Measurements from ENCODE around the gene NOD2. TPM values are rescaled to one million over a fixed set of nuclear protein-coding genes. Genes with fewer than 3 reads are reported as not detected.
A peak's percentile ranks its signal among the peaks of the same experiment; 100 is the strongest.

The NOD2 gene
- total RNA-seq, 1 experiment from 2014 or later, result 0.11 TPM

DNA sequence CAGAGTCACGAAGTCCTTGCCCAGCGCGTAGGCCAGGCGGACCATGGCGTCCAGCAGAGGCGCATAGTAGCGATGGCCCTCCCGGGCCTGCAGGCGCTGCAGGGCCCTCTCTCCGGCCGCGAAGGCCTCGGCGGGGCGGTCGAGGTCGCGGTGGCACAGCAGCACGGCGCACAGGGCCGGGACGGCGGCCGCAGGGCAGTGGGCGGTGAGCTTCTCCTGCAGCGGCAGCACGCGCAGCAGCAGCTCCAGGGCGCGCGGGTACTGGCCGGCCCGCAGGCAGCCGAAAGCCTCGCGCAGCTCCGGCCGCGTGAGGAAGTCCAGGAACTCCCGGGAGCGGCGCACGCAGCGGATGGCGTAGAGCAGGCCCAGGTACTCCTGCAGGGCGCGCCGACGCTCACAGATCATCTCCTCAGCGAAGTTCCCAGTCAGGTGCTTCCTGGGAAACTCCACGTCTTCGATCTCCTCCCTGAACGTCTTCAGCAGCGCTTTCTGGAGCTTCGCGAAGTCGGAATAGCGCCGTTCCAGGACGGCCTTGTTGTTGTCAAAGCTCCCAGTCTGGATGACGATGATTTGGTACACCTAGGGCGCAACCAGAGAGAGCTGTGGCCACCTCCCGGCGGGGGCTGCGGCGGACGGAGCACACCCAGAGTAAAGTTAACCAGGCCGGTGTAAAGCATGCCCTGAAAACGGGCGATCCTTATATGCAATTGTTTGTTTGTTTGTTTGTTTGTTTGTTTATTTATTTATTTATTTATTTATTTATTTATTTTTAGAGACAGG lies 19.7 kb upstream of the NOD2 start:
- DNase-seq (ENCODE audit: low spot score) (peak; percentile 22), ATAC-seq (no peak)
- TF ChIP-seq CREM (CRISPR knock-in tag; IDR thresholded peaks at IDR 0.05) (no peak), ZNF423 (CRISPR knock-in tag; IDR thresholded peaks at IDR 0.05) (no peak), ZNF263 (CRISPR knock-in tag; IDR thresholded peaks at IDR 0.05; ENCODE audit: low read depth) (no peak), ZNF219 (CRISPR knock-in tag; IDR thresholded peaks at IDR 0.05; ENCODE audit: borderline replicate concordance) (no peak), TP53 (CRISPR knock-in tag; IDR thresholded peaks at IDR 0.05) (no peak), ZNF671 (CRISPR knock-in tag; IDR thresholded peaks at IDR 0.05) (no peak)
- TF ChIP-seq, protein P1, sequence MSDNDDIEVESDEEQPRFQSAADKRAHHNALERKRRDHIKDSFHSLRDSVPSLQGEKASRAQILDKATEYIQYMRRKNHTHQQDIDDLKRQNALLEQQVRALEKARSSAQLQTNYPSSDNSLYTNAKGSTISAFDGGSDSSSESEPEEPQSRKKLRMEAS (CRISPR knock-in tag; IDR thresholded peaks at IDR 0.05), result no peak
- TF ChIP-seq, protein P2, sequence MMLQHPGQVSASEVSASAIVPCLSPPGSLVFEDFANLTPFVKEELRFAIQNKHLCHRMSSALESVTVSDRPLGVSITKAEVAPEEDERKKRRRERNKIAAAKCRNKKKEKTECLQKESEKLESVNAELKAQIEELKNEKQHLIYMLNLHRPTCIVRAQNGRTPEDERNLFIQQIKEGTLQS (CRISPR knock-in tag; conservative IDR thresholded peaks at IDR 0.05), result no peak
- TF ChIP-seq, protein P3, sequence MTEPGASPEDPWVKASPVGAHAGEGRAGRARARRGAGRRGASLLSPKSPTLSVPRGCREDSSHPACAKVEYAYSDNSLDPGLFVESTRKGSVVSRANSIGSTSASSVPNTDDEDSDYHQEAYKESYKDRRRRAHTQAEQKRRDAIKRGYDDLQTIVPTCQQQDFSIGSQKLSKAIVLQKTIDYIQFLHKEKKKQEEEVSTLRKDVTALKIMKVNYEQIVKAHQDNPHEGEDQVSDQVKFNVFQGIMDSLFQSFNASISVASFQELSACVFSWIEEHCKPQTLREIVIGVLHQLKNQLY (CRISPR knock-in tag; IDR thresholded peaks at IDR 0.05), result no peak
- TF ChIP-seq, protein P4, sequence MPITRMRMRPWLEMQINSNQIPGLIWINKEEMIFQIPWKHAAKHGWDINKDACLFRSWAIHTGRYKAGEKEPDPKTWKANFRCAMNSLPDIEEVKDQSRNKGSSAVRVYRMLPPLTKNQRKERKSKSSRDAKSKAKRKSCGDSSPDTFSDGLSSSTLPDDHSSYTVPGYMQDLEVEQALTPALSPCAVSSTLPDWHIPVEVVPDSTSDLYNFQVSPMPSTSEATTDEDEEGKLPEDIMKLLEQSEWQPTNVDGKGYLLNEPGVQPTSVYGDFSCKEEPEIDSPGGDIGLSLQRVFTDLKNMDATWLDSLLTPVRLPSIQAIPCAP (CRISPR knock-in tag; IDR thresholded peaks at IDR 0.05), result no peak
- TF ChIP-seq, protein P5, sequence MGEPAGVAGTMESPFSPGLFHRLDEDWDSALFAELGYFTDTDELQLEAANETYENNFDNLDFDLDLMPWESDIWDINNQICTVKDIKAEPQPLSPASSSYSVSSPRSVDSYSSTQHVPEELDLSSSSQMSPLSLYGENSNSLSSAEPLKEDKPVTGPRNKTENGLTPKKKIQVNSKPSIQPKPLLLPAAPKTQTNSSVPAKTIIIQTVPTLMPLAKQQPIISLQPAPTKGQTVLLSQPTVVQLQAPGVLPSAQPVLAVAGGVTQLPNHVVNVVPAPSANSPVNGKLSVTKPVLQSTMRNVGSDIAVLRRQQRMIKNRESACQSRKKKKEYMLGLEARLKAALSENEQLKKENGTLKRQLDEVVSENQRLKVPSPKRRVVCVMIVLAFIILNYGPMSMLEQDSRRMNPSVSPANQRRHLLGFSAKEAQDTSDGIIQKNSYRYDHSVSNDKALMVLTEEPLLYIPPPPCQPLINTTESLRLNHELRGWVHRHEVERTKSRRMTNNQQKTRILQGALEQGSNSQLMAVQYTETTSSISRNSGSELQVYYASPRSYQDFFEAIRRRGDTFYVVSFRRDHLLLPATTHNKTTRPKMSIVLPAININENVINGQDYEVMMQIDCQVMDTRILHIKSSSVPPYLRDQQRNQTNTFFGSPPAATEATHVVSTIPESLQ (CRISPR knock-in tag; IDR thresholded peaks at IDR 0.05), result no peak
- TF ChIP-seq, protein P6, sequence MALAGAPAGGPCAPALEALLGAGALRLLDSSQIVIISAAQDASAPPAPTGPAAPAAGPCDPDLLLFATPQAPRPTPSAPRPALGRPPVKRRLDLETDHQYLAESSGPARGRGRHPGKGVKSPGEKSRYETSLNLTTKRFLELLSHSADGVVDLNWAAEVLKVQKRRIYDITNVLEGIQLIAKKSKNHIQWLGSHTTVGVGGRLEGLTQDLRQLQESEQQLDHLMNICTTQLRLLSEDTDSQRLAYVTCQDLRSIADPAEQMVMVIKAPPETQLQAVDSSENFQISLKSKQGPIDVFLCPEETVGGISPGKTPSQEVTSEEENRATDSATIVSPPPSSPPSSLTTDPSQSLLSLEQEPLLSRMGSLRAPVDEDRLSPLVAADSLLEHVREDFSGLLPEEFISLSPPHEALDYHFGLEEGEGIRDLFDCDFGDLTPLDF (CRISPR knock-in tag; IDR thresholded peaks at IDR 0.05), result no peak
- H3K27me3 Mint-ChIP-seq (ENCODE audit: low read depth), result no peaks in the 10 kb centered on the region; the same call in 1 of the 2 replicates
- no peak overlapping the region for H3K27ac Mint-ChIP-seq
- ChIA-PET POLR2A (no interaction called here), CTCF (interaction anchor here (0.8 to 9.6 kb wide), 2 partner anchors 8 to 132 kb away, joined by 3 to 236 read pairs; no protein-coding TSS in a partner anchor)
- H3K4me3 Mint-ChIP-seq, result no peak overlapping the region
- peaks cover 24% of the 10 kb centered on the region for H3K9me3 Mint-ChIP-seq
- H3K36me3 Mint-ChIP-seq, result peaks cover 16% of the 10 kb centered on the region
- no peaks in the 10 kb centered on the region for H3K4me1 Mint-ChIP-seq

DNA sequence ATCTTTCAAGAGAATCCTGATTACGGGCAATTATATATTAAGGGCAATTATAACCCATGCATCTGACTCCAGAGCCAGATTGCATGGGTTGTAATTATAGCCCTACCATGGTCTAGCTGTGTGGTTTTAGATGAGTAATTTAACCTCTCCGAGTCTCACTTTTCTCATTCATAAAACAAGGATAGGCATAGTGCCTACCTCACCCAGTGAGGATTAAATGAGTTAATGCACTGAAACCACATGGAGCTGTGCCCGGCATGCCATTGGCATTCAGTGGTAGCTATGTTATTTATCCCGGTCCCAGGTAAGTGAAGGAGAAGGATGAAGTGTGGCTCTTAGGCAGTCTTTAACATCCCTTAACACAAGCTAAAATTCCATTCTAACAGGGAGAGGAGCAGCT lies 18.6 kb upstream of the NOD2 start:
- no peak for DNase-seq (ENCODE audit: low spot score)
- Mint-ChIP-seq H3K27me3 (ENCODE audit: low read depth) (no peaks in the 10 kb centered on the region; the same call in 1 of the 2 replicates), H3K4me3 (no peak overlapping the region), H3K4me1 (no peaks in the 10 kb centered on the region), H3K9me3 (peaks cover 24% of the 10 kb centered on the region), H3K36me3 (peaks cover 16% of the 10 kb centered on the region), H3K27ac (no peak overlapping the region)
- CTCF ChIA-PET, result interaction anchor here (0.8 to 7.6 kb wide), 6 partner anchors 7 to 132 kb away, joined by 3 to 101 read pairs (median 4); no protein-coding TSS in a partner anchor
- ATAC-seq, result no peak
- POLR2A ChIA-PET, result no interaction called here
- TF ChIP-seq NR3C1 (CRISPR knock-in tag; conservative IDR thresholded peaks at IDR 0.05; ENCODE audit: low read depth) (no peak), ZNF232 (CRISPR knock-in tag; IDR thresholded peaks at IDR 0.05) (no peak), ZNF219 (CRISPR knock-in tag; IDR thresholded peaks at IDR 0.05; ENCODE audit: borderline replicate concordance) (no peak), NR2C2 (CRISPR knock-in tag; IDR thresholded peaks at IDR 0.05) (no peak), ELF4 (CRISPR knock-in tag; IDR thresholded peaks at IDR 0.05; ENCODE audit: low read depth) (no peak), RELA (CRISPR knock-in tag; IDR thresholded peaks at IDR 0.05; ENCODE audit: borderline replicate concordance) (no peak), NFYB (CRISPR knock-in tag; conservative IDR thresholded peaks at IDR 0.05; ENCODE audit: low read depth) (no peak)
- TF ChIP-seq, protein P7, sequence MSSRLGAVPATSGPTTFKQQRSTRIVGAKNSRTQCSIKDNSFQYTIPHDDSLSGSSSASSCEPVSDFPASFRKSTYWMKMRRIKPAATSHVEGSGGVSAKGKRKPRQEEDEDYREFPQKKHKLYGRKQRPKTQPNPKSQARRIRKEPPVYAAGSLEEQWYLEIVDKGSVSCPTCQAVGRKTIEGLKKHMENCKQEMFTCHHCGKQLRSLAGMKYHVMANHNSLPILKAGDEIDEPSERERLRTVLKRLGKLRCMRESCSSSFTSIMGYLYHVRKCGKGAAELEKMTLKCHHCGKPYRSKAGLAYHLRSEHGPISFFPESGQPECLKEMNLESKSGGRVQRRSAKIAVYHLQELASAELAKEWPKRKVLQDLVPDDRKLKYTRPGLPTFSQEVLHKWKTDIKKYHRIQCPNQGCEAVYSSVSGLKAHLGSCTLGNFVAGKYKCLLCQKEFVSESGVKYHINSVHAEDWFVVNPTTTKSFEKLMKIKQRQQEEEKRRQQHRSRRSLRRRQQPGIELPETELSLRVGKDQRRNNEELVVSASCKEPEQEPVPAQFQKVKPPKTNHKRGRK (CRISPR knock-in tag; IDR thresholded peaks at IDR 0.05; ENCODE audit: borderline replicate concordance), result no peak
- TF ChIP-seq, protein P8, sequence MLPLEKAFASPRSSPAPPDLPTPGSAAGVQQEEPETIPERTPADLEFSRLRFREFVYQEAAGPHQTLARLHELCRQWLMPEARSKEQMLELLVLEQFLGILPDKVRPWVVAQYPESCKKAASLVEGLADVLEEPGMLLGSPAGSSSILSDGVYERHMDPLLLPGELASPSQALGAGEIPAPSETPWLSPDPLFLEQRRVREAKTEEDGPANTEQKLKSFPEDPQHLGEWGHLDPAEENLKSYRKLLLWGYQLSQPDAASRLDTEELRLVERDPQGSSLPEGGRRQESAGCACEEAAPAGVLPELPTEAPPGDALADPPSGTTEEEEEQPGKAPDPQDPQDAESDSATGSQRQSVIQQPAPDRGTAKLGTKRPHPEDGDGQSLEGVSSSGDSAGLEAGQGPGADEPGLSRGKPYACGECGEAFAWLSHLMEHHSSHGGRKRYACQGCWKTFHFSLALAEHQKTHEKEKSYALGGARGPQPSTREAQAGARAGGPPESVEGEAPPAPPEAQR (CRISPR knock-in tag; IDR thresholded peaks at IDR 0.05), result no peak
- TF ChIP-seq, protein P9, sequence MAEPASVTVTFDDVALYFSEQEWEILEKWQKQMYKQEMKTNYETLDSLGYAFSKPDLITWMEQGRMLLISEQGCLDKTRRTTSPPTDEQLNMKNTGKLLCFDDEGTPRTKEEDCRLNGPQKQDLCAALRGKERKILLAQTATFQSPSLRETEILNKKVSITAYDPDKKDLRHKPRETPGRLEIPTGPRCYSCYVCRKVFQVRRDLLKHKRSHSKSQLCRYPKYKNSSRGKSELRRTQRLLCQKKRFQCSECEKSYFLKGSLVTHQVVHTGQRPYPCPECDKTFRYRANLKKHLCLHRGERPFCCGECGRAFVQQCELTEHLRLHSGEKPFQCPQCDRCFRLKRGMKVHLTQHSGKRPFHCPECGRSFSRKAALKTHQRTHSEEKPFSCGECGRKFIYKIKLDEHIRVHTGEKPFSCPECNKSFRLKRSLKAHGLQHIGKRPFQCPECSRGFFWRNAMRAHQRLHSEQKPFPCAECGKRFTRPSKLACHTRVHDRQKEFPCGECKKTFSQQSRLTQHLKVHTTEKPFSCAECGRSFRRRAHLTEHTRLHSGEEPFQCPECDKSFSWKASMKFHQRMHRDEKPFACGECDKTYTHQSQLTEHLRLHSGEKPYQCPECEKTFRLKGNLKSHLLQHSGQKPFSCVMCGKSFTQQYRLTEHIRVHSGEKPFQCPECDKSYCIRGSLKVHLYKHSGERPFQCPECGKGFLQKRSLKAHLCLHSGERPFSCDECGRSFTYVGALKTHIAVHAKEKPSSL (CRISPR knock-in tag; conservative IDR thresholded peaks at IDR 0.05), result no peak
- TF ChIP-seq, protein P10, sequence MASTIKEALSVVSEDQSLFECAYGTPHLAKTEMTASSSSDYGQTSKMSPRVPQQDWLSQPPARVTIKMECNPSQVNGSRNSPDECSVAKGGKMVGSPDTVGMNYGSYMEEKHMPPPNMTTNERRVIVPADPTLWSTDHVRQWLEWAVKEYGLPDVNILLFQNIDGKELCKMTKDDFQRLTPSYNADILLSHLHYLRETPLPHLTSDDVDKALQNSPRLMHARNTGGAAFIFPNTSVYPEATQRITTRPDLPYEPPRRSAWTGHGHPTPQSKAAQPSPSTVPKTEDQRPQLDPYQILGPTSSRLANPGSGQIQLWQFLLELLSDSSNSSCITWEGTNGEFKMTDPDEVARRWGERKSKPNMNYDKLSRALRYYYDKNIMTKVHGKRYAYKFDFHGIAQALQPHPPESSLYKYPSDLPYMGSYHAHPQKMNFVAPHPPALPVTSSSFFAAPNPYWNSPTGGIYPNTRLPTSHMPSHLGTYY (CRISPR knock-in tag; IDR thresholded peaks at IDR 0.05), result no peak
